Activated naive CD4-positive, alpha-beta T cell treated with anti-CD3 and anti-CD28 coated beads for 36 hours (primary cell): ENCODE measurements around the gene PRICKLE3. TPM values are rescaled to one million over a fixed set of nuclear protein-coding genes. Genes with fewer than 3 reads are reported as not detected.
"Not testable (repeated sequence)": the region's sequence is repeated elsewhere in the genome, so short reads cannot be mapped to it uniquely, and the experiment has no call there.

ENCODE experiments used
- CTCF ChIA-PET: fragments of 350-600 bp; sonication (Branson Sonifier 250); formaldehyde crosslinking; loops from one replicate; lab custom pipeline; 2021; ENCODE audit warnings: antibody characterized with exemption; lab: Charles Lee
- DNase-seq: peaks from one replicate; pipeline ENCODE4 v3.0.0-alpha.2; 2020
- H3K27ac Mint-ChIP-seq: one replicate; pipeline ENCODE4 v1.8.0; 2021; ENCODE audit warnings: mild to moderate bottlenecking, mixed read lengths
- H3K27me3 Mint-ChIP-seq: one replicate; pipeline ENCODE4 v1.8.0; 2021; ENCODE audit warnings: low read depth, mixed read lengths
- H3K36me3 Mint-ChIP-seq: one replicate; pipeline ENCODE4 v1.8.0; 2021; ENCODE audit warnings: low read depth, mixed read lengths
- H3K4me1 Mint-ChIP-seq: one replicate; pipeline ENCODE4 v1.8.0; 2021; ENCODE audit warnings: low read depth, mixed read lengths
- H3K4me3 Mint-ChIP-seq: one replicate; pipeline ENCODE4 v1.8.0; 2021; ENCODE audit warnings: mild to moderate bottlenecking, moderate library complexity, mixed read lengths
- H3K9me3 Mint-ChIP-seq: one replicate; pipeline ENCODE4 v1.8.0; 2021; ENCODE audit warnings: mixed read lengths
- intact Hi-C: fragments of 100-400 bp; cut with micrococcal nuclease; formaldehyde crosslinking; loops from one replicate; pipeline ENCODE4 v1.15.1; 2023
- total RNA-seq, 2 experiments: library from RNA; stranded (reverse); gene quantifications; one replicate each; pipeline ENCODE4 v1.2.3, GENCODE V29; 2021

PRICKLE3 gene
- total RNA-seq, 2 experiments from 2014 or later: 9.2 to 9.3 TPM

DNA sequence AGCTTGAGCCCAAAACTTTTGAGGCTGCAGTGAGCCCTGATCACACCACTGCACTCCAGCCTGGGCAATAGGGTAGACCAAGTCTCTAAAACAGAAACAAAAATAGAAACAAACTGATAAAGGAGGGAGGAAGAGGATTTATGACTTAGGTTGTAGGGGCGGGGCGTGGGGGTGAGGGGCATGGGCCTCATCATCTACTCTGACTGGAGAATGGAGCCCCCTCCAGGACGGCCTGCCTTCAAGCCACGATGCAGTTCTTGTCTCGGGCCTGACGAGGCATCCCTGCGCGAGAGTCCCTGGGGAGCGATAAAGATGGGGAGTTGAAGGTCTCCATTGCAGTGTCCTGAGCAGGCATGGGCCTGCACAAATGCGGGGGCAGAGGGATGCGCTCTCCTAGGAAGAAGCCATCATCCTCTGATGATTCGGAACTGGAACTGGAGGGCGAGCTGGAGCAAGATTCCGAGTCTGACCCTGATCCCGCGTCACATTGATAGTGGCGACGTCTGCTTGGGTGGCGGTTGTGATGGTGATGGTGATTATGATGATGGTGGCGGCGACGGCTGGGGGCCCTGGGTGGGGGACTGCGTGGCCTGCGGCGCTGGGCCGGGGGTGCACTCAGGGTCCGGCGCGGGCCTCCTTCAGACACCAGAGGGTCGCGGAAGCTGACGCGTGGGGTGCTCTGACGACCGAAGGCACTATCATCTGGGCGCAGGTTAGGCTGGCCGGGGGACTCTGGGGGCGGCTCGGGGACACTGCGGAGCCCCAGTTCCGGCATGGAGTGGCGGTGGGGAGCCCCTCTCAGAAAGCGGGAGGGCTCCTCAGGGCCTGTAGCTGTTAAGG lies 10.5 kb downstream of the PRICKLE3 start:
- H3K27ac Mint-ChIP-seq: no peak overlapping the region
- no peaks in the 10 kb centered on the region for H3K27me3 Mint-ChIP-seq
- CTCF ChIA-PET: no interaction called here
- no peaks in the 10 kb centered on the region for H3K9me3 Mint-ChIP-seq
- no peak overlapping the region for H3K4me3 Mint-ChIP-seq
- H3K4me1 Mint-ChIP-seq: peaks cover 20% of the 10 kb centered on the region
- intact Hi-C loops: no loop called here
- no peak for DNase-seq
- H3K36me3 Mint-ChIP-seq: peaks cover 32% of the 10 kb centered on the region

GRCh38 chrX:49174723-49175122 lies 11.4 kb downstream of the PRICKLE3 start:
- Mint-ChIP-seq H3K27ac (no peak overlapping the region), H3K27me3 (no peaks in the 10 kb centered on the region), H3K4me1 (peaks cover 20% of the 10 kb centered on the region), H3K36me3 (peaks cover 28% of the 10 kb centered on the region), H3K9me3 (no peaks in the 10 kb centered on the region), H3K4me3 (no peak overlapping the region)
- intact Hi-C loops: loop anchor here (5.0 kb wide), 1 partner anchor 132 kb away; the partner anchor contains the start of gene TFE3
- DNase-seq: no peak
- CTCF ChIA-PET: interaction anchor here (0.9 kb wide), 1 partner anchor 95 kb away, joined by 3 read pairs; no protein-coding TSS in a partner anchor

DNA sequence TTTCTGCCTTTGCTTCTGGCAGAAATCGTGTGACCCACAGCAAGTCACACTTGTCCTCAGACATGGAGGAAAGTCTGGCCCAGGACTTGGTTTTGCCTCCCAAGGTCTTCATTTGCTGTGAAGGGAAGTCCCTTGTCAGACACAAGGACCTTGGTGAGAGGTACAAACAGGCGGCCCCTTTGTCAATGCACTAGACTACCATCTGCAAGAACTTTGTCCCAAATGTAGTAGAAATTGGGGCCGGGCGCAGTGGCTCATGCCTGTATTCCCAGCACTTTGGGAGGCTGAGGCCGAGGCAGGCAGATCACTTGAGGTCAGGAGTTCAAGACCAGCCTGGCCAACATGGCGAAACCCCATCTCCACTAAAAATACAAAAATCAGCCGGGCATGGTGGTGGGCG lies 12.6 kb downstream of the PRICKLE3 start:
- H3K9me3 Mint-ChIP-seq, CTCF ChIA-PET, H3K27me3 Mint-ChIP-seq, DNase-seq, H3K27ac Mint-ChIP-seq: not testable (repeated sequence)
- Mint-ChIP-seq H3K4me1 (peaks cover 23% of the 10 kb centered on the region), H3K4me3 (peak overlapping the region; percentile 89), H3K36me3 (peaks cover 28% of the 10 kb centered on the region)
- intact Hi-C loops: loop anchor here (5.0 kb wide), 1 partner anchor 131 kb away; the partner anchor contains the start of gene TFE3

- H3K9me3 Mint-ChIP-seq: no peaks in the 10 kb centered on the region
- peaks cover 27% of the 10 kb centered on the region for H3K4me1 Mint-ChIP-seq
- CTCF ChIA-PET: no interaction called here
- no peaks in the 10 kb centered on the region for H3K27me3 Mint-ChIP-seq
- H3K27ac Mint-ChIP-seq: peak overlapping the region; percentile 91
- intact Hi-C loops: loop anchor here (1.0 to 5.0 kb wide), 2 partner anchors 12 to 130 kb away; partner anchors contain the start of gene TFE3
- DNase-seq: peak; percentile 86
- H3K36me3 Mint-ChIP-seq: peaks cover 26% of the 10 kb centered on the region
- peak overlapping the region; percentile 89 for H3K4me3 Mint-ChIP-seq
Measured at GRCh38 chrX:49172280-49172780, 13.8 kb downstream of the PRICKLE3 start.

GRCh38 chrX:49171752-49172279 lies 14.4 kb downstream of the PRICKLE3 start, which contains the start of gene PLP2:
PLP2 (plus strand) TSS chrX:49171898; CDS start chrX:49172001, 103 bp downstream.
- H3K27me3 Mint-ChIP-seq: no peaks in the 10 kb centered on the region
- intact Hi-C loops: loop anchor here (1.0 to 5.0 kb wide), 2 partner anchors 12 to 130 kb away; partner anchors contain the start of gene TFE3
- CTCF ChIA-PET: no interaction called here
- peak within 1 kb of the TSS; percentile 89 for H3K4me3 Mint-ChIP-seq
- peak; percentile 83 for DNase-seq
- peaks cover 26% of the 10 kb centered on the region for H3K36me3 Mint-ChIP-seq
- no peaks in the 10 kb centered on the region for H3K9me3 Mint-ChIP-seq
- H3K4me1 Mint-ChIP-seq: peaks cover 30% of the 10 kb centered on the region
- peak within 1 kb of the TSS; percentile 91 for H3K27ac Mint-ChIP-seq

- Mint-ChIP-seq H3K36me3 (peaks cover 3% of the 10 kb centered on the region), H3K9me3 (no peaks in the 10 kb centered on the region), H3K27ac (peak overlapping the region; percentile 90), H3K4me1 (peaks cover 33% of the 10 kb centered on the region), H3K27me3 (no peaks in the 10 kb centered on the region), H3K4me3 (peak overlapping the region; percentile 78)
- intact Hi-C loops: loop anchor here (1.0 to 10.0 kb wide), 4 partner anchors 12 to 271 kb away; partner anchors contain the start of genes PQBP1, PRAF2, TIMM17B and WDR45
- DNase-seq: no peak
- CTCF ChIA-PET: interaction anchor here (1.1 to 2.1 kb wide), 2 partner anchors 12 to 25 kb away, joined by 4 to 8 read pairs; no protein-coding TSS in a partner anchor
Measured at GRCh38 chrX:49167740-49168108, 18.4 kb downstream of the PRICKLE3 start.

- peak overlapping the region; percentile 90 for H3K27ac Mint-ChIP-seq
- H3K4me3 Mint-ChIP-seq: peak overlapping the region; percentile 78
- peak; percentile 69 for DNase-seq
- no peaks in the 10 kb centered on the region for H3K27me3 Mint-ChIP-seq
- H3K4me1 Mint-ChIP-seq: peaks cover 31% of the 10 kb centered on the region
- CTCF ChIA-PET: interaction anchor here (0.9 to 2.1 kb wide), 5 partner anchors 9 to 26 kb away, joined by 4 to 8 read pairs (median 4); no protein-coding TSS in a partner anchor
- intact Hi-C loops: loop anchor here (1.0 to 10.0 kb wide), 5 partner anchors 12 to 270 kb away; partner anchors contain the start of genes PPP1R3F, PQBP1, PRAF2 and TIMM17B
- H3K9me3 Mint-ChIP-seq: no peaks in the 10 kb centered on the region
- H3K36me3 Mint-ChIP-seq: no peaks in the 10 kb centered on the region
Measured at GRCh38 chrX:49166914-49167739, 19.0 kb downstream of the PRICKLE3 start.

- H3K4me1 Mint-ChIP-seq: peaks cover 31% of the 10 kb centered on the region
- no peaks in the 10 kb centered on the region for H3K27me3 Mint-ChIP-seq
- no peaks in the 10 kb centered on the region for H3K9me3 Mint-ChIP-seq
- peak overlapping the region; percentile 78 for H3K4me3 Mint-ChIP-seq
- intact Hi-C loops: loop anchor here (1.0 to 10.0 kb wide), 5 partner anchors 19 to 269 kb away; partner anchors contain the start of genes PPP1R3F, PQBP1, PRAF2 and TIMM17B
- H3K27ac Mint-ChIP-seq: peak overlapping the region; percentile 90
- DNase-seq: peak; percentile 73
- CTCF ChIA-PET: interaction anchor here (0.9 to 2.1 kb wide), 5 partner anchors 8 to 25 kb away, joined by 4 to 8 read pairs (median 6); no protein-coding TSS in a partner anchor
- H3K36me3 Mint-ChIP-seq: no peaks in the 10 kb centered on the region
Measured at GRCh38 chrX:49165901-49166881, 20.0 kb downstream of the PRICKLE3 start.

- CTCF ChIA-PET: interaction anchor here (0.6 to 1.9 kb wide), 3 partner anchors 9 to 126 kb away, joined by 3 to 7 read pairs (median 7); no protein-coding TSS in a partner anchor
- DNase-seq: no peak
- Mint-ChIP-seq H3K27ac (peak overlapping the region; percentile 93), H3K4me3 (no peak overlapping the region), H3K36me3 (no peaks in the 10 kb centered on the region), H3K27me3 (no peaks in the 10 kb centered on the region), H3K9me3 (no peaks in the 10 kb centered on the region), H3K4me1 (peaks cover 31% of the 10 kb centered on the region)
- intact Hi-C loops: loop anchor here (2.0 to 10.0 kb wide), 3 partner anchors 22 to 207 kb away; partner anchors contain the start of genes OTUD5, PRAF2 and WDR45
Measured at GRCh38 chrX:49164589-49165360, 21.4 kb downstream of the PRICKLE3 start.
